CD4-positive, alpha-beta T cell (primary cell): ENCODE measurements around the gene MYO18A. TPM values are rescaled to one million over a fixed set of nuclear protein-coding genes. Genes with fewer than 3 reads are reported as not detected.

Experiments
- ATAC-seq: fragments of 200-7000 bp; cut with Tn5 transposase; one replicate; pipeline ENCODE4 v1.10.0; 2022; ENCODE audit warnings: mild to moderate bottlenecking; ENCODE audit not compliant: poor library complexity
- CTCF ChIA-PET: fragments of 350-600 bp; sonication (Branson Sonifier 250); formaldehyde crosslinking; loops from one replicate; lab custom pipeline; 2021; ENCODE audit warnings: antibody characterized with exemption, inconsistent platforms; lab: Charles Lee
- POLR2A ChIA-PET: fragments of 350-600 bp; sonication (Branson Sonifier 250); formaldehyde crosslinking; loops from one replicate; lab custom pipeline; 2021; ENCODE audit warnings: antibody characterized with exemption, inconsistent platforms; lab: Charles Lee
- DNase-seq, 14 experiments: peaks; one replicate each; pipeline ENCODE4 v3.0.0-alpha.2; 2013 to 2020; ENCODE audit warnings: mixed read lengths in 2 of 14
- H3K27ac ChIP-seq, 2 donors: one replicate each; pipeline versions ENCODE4 v1.5.1 to v1.7.0; 2013; ENCODE audit warnings: low read length in 2 of 2, low read depth in 1 of 2, mild to moderate bottlenecking in 1 of 2
- H3K27me3 ChIP-seq, 2 experiments: 1 replicate in 1 of 2; 2 replicates in 1 of 2; pipeline versions ENCODE4 v1.6.1 to v1.7.0; 2013; ENCODE audit warnings: low read length in 2 of 2, control low read depth in 1 of 2, mild to moderate bottlenecking in 1 of 2, moderate library complexity in 1 of 2; ENCODE audit not compliant: insufficient read depth in 2 of 2, control insufficient read depth in 1 of 2
- H3K36me3 ChIP-seq: one replicate; pipeline ENCODE4 v1.6.1; 2013; ENCODE audit warnings: low read length, control low read depth; ENCODE audit not compliant: insufficient read depth
- H3K4me1 ChIP-seq: one replicate; pipeline ENCODE4 v1.6.1; 2013; ENCODE audit warnings: low read length, control low read depth; ENCODE audit not compliant: insufficient read depth
- H3K4me3 ChIP-seq: one replicate; pipeline ENCODE4 v1.5.1; 2013; ENCODE audit warnings: mild to moderate bottlenecking, low read length, moderate library complexity
- H3K9me3 ChIP-seq, 2 experiments: 1 replicate in 1 of 2; 2 replicates in 1 of 2; pipeline versions ENCODE4 v1.6.1 to v1.7.0; 2013; ENCODE audit warnings: low read length in 2 of 2, mild to moderate bottlenecking in 2 of 2, control low read depth in 1 of 2, moderate library complexity in 1 of 2; ENCODE audit not compliant: control insufficient read depth in 1 of 2, insufficient read depth in 1 of 2
- H3K27ac Mint-ChIP-seq: one replicate; pipeline ENCODE4 v1.8.0; 2020; ENCODE audit warnings: mixed read lengths
- H3K27me3 Mint-ChIP-seq: one replicate; pipeline ENCODE4 v1.8.0; 2021; ENCODE audit warnings: mixed read lengths
- H3K36me3 Mint-ChIP-seq: one replicate; pipeline ENCODE4 v1.8.0; 2021; ENCODE audit warnings: low read depth, mixed read lengths
- H3K4me1 Mint-ChIP-seq: one replicate; pipeline ENCODE4 v1.8.0; 2021; ENCODE audit warnings: low read depth, mixed read lengths
- H3K4me3 Mint-ChIP-seq: one replicate; pipeline ENCODE4 v1.8.0; 2020; ENCODE audit warnings: mild to moderate bottlenecking, mixed read lengths
- H3K9me3 Mint-ChIP-seq: one replicate; pipeline ENCODE4 v1.8.0; 2020; ENCODE audit warnings: mixed read lengths
- intact Hi-C, 2 experiments: fragments of 100-400 bp; cut with DNase I in 1 of 2; cut with micrococcal nuclease in 1 of 2; formaldehyde crosslinking; loops; one replicate each; pipeline versions ENCODE4 v1.15.1 to v1.9.0; 2023 to 2025; cut with DNase I, micrococcal nuclease
- total RNA-seq, 174 experiments: library from RNA in 2 of 174; stranded (reverse) in 2 of 174; gene quantifications; one replicate each; pipeline ENCODE4 v1.2.3 and lab custom pipeline; 2021 to 2026
- TF ChIP-seq, protein P1 (sequence below): fragments of 200-600 bp; IDR thresholded peaks from one replicate; pipeline ENCODE4 v1.8.0; 2022; ENCODE audit warnings: antibody characterized with exemption, mild to moderate bottlenecking

Gene MYO18A
- total RNA-seq, 2 experiments from 2014 or later, result 87.0 to 90.1 TPM

DNA sequence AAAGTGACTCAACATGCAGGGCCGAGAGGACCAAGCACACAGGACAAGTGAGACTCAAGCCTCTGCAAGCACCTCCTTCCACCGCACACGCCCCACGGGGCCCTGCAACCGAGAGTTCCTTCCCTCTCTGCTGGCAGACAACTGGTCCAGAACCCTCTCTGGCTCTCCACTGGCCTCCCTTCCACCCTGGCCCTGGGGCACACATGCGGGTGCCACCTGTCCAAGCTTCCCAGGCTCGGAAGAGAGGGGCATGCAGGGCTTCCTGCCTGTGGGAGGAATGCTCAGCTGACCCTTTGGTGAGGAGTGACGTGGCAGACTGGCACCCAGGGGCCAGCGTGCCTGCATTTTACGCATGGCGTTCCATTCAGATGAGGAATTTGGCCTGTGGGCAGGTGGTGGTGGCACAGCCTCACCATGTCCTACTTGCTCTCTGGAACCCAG is 77.4 kb downstream of the MYO18A start:
- intact Hi-C loops, result no loop called here
- Histone ChIP-seq H3K9me3 (no peaks in the 10 kb centered on the region), H3K4me1 (peaks cover 4% of the 10 kb centered on the region), H3K36me3 (peaks cover 94% of the 10 kb centered on the region), H3K27me3 (no peaks in the 10 kb centered on the region), H3K27ac (no peak overlapping the region), H3K4me3 (no peak overlapping the region)
- no peak overlapping the region for H3K4me3 Mint-ChIP-seq
- no peaks in the 10 kb centered on the region for H3K27me3 Mint-ChIP-seq
- POLR2A ChIA-PET, result no interaction called here
- no peak for ATAC-seq
- H3K36me3 Mint-ChIP-seq, result peaks cover 87% of the 10 kb centered on the region
- DNase-seq, result no peak
- no peak overlapping the region for H3K27ac Mint-ChIP-seq
- H3K9me3 Mint-ChIP-seq, result no peaks in the 10 kb centered on the region
- H3K4me1 Mint-ChIP-seq, result no peaks in the 10 kb centered on the region
- TF ChIP-seq, protein P1, sequence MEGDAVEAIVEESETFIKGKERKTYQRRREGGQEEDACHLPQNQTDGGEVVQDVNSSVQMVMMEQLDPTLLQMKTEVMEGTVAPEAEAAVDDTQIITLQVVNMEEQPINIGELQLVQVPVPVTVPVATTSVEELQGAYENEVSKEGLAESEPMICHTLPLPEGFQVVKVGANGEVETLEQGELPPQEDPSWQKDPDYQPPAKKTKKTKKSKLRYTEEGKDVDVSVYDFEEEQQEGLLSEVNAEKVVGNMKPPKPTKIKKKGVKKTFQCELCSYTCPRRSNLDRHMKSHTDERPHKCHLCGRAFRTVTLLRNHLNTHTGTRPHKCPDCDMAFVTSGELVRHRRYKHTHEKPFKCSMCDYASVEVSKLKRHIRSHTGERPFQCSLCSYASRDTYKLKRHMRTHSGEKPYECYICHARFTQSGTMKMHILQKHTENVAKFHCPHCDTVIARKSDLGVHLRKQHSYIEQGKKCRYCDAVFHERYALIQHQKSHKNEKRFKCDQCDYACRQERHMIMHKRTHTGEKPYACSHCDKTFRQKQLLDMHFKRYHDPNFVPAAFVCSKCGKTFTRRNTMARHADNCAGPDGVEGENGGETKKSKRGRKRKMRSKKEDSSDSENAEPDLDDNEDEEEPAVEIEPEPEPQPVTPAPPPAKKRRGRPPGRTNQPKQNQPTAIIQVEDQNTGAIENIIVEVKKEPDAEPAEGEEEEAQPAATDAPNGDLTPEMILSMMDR, result no peak
- CTCF ChIA-PET, result no interaction called here

DNA sequence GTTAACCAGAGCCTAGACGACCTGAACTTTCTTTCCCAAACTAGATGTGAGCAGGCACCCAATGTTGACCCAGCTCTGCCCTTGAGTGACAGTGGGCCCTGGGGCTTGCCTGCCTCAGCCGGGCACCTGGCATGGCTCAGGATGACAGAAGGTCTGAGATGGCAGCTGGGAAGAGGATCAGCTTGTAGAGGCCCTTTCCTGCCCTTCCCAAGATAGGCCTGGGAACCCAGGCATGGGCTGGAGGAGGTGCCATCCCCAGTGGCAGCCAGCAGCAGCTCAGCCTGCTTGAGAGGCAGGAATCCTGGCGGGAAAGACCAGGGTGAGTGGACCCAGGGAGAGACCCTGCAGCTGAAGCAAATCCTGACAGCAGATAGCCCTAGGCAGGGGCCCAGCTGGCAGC is 78.2 kb downstream of the MYO18A start:
- Histone ChIP-seq H3K27me3 (no peaks in the 10 kb centered on the region), H3K4me1 (peaks cover 4% of the 10 kb centered on the region), H3K36me3 (peaks cover 97% of the 10 kb centered on the region), H3K4me3 (no peak overlapping the region), H3K27ac (no peak overlapping the region), H3K9me3 (no peaks in the 10 kb centered on the region)
- no peaks in the 10 kb centered on the region for H3K4me1 Mint-ChIP-seq
- DNase-seq, result no peak
- intact Hi-C loops, result no loop called here
- H3K27me3 Mint-ChIP-seq, result no peaks in the 10 kb centered on the region
- CTCF ChIA-PET, result interaction anchor here (1.4 kb wide), 1 partner anchor 15 kb away, joined by 7 read pairs; no protein-coding TSS in a partner anchor
- H3K4me3 Mint-ChIP-seq, result no peak overlapping the region
- POLR2A ChIA-PET, result no interaction called here
- no peaks in the 10 kb centered on the region for H3K9me3 Mint-ChIP-seq
- H3K27ac Mint-ChIP-seq, result no peak overlapping the region
- H3K36me3 Mint-ChIP-seq, result peaks cover 88% of the 10 kb centered on the region
- no peak for ATAC-seq
- TF ChIP-seq, protein P1, result no peak

DNA sequence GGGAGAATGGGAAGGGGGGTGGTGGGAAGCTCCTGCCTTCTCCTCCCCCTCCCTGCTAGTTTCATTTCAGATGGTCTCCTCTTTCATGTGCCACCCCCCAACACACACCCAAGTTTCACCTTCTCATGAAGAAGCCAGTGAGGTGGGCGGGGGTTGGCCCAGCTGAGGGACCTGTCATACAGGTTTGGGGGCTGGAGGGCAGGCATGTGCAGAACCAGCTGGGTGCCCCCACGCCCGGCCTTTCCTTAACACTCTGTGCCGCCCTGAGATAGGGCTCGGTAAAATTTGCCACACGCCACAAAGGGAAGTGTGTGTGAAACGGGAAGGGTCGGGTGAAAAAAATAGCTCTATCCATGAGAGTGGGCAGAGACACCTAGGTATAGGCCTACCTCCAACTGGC is 79.9 kb downstream of the MYO18A start:
- no peak overlapping the region for H3K4me3 Mint-ChIP-seq

More for the DNA sequence above, 79.9 kb downstream of the MYO18A start:
- Histone ChIP-seq H3K36me3 (peaks cover 97% of the 10 kb centered on the region), H3K4me3 (no peak overlapping the region), H3K4me1 (peaks cover 4% of the 10 kb centered on the region), H3K27me3 (no peaks in the 10 kb centered on the region), H3K27ac (no peak overlapping the region), H3K9me3 (no peaks in the 10 kb centered on the region)
- no peak for DNase-seq
- H3K27me3 Mint-ChIP-seq, result no peaks in the 10 kb centered on the region
- H3K27ac Mint-ChIP-seq, result no peak overlapping the region
- no peaks in the 10 kb centered on the region for H3K9me3 Mint-ChIP-seq
- H3K4me1 Mint-ChIP-seq, result no peaks in the 10 kb centered on the region
- intact Hi-C loops, result no loop called here
- no peak for ATAC-seq
- ChIA-PET CTCF (no interaction called here), POLR2A (no interaction called here)
- peaks cover 88% of the 10 kb centered on the region for H3K36me3 Mint-ChIP-seq
- TF ChIP-seq, protein P1, result no peak
